K562 (cell line): ENCODE results near the gene NEDD4L. TPM values are rescaled to one million over a fixed set of nuclear protein-coding genes. Genes with fewer than 3 reads are reported as not detected.

ENCODE experiments used
- ATAC-seq: fragments of 200-7000 bp; cut with Tn5 transposase; 3 replicates; pipeline ENCODE4 v1.9.1; 2020; ENCODE audit warnings: moderate library complexity
- BruUV-seq: library from RNA; stranded (reverse); fragments of 400-500 nt; replicated peaks from 2 replicates; lab custom pipeline; 2021; lab: Mats Ljungman, UMichigan
- CTCF ChIA-PET: fragments of 300-600 bp; formaldehyde crosslinking; extraction: SDS; loops from one replicate; lab custom pipeline; 2021; ENCODE audit warnings: low intra/inter-chr PET ratio; lab: Yijun Ruan, JAX
- POLR2A ChIA-PET: fragments of 300-600, 350-650 bp; sonication (Branson Sonifier 250); formaldehyde crosslinking; extraction: SDS; loops from one replicate; lab custom pipeline; 2021; ENCODE audit warnings: antibody characterized with exemption, inconsistent platforms; lab: Yijun Ruan, JAX
- DNase-seq, 4 experiments: peaks; one replicate each; pipeline versions ENCODE4 v3.0.0 to v3.0.0-alpha.2; 2011 to 2018; ENCODE audit warnings: low spot score in 3 of 4, mixed read lengths in 3 of 4; ENCODE audit errors: extremely low read depth in 1 of 4
- FAIRE-seq: peaks from 2 replicates; lab custom pipeline; 2011; peaks lifted over from hg19 to GRCh38; lab: Jason Lieb, UNC
- H2AFZ ChIP-seq: 2 replicates; pipeline ENCODE4 v1.6.0; 2011; ENCODE audit warnings: low read depth, low read length, control low read depth, inconsistent platforms
- H3K27ac ChIP-seq: fragments of 200-600 bp; 3 replicates; pipeline ENCODE4 v1.8.0; 2011; ENCODE audit warnings: low read depth, mild to moderate bottlenecking, control low read depth, inconsistent platforms, low read length, moderate library complexity, mixed read lengths; ENCODE audit errors: extremely low read depth
- H3K27me3 ChIP-seq, 2 experiments: fragments of 300-600 bp in 1 of 2; 2 replicates in 1 of 2; 3 replicates in 1 of 2; pipeline versions ENCODE4 v1.6.0 to v1.8.0; 2011; ENCODE audit warnings: inconsistent platforms in 2 of 2, low read length in 2 of 2, mild to moderate bottlenecking in 1 of 2, mixed read lengths in 1 of 2, moderate library complexity in 1 of 2; ENCODE audit not compliant: control insufficient read depth in 2 of 2, insufficient read depth in 2 of 2
- H3K36me3 ChIP-seq: fragments of 300-600 bp; 3 replicates; pipeline ENCODE4 v1.8.0; 2011; ENCODE audit warnings: mild to moderate bottlenecking, low read length, inconsistent platforms; ENCODE audit not compliant: control insufficient read depth, insufficient read depth
- H3K4me1 ChIP-seq, 2 experiments: fragments of 200-600 bp in 1 of 2; replicated peaks in 1 of 2; 2 replicates in 1 of 2; 3 replicates in 1 of 2; pipeline versions ENCODE4 v1.5.1 to v1.8.0; 2011; ENCODE audit warnings: inconsistent platforms in 2 of 2, low read length in 2 of 2, mild to moderate bottlenecking in 1 of 2, mixed read lengths in 1 of 2, moderate library complexity in 1 of 2; ENCODE audit not compliant: control insufficient read depth in 2 of 2, insufficient read depth in 2 of 2
- H3K4me2 ChIP-seq: 2 replicates; pipeline ENCODE4 v1.6.1; 2011; ENCODE audit warnings: low read length, control low read depth, inconsistent platforms, mixed read lengths; ENCODE audit not compliant: insufficient read depth
- H3K4me3 ChIP-seq: fragments of 200-600 bp; sonication (generic), shearing (Covaris generic); 2 replicates; pipeline ENCODE4 v1.5.1; 2016; ENCODE audit warnings: control low read depth, inconsistent platforms
- H3K79me2 ChIP-seq: fragments of 200-600 bp; 3 replicates; pipeline ENCODE4 v1.8.0; 2011; ENCODE audit warnings: low read length, inconsistent platforms; ENCODE audit not compliant: control insufficient read depth, insufficient read depth
- H3K9ac ChIP-seq, 2 experiments: 2 replicates each; pipeline versions ENCODE4 v1.6.0 to v1.6.1; 2011; ENCODE audit warnings: low read depth in 2 of 2, low read length in 2 of 2, control low read depth in 1 of 2, inconsistent platforms in 1 of 2, mild to moderate bottlenecking in 1 of 2, mixed read lengths in 1 of 2; ENCODE audit not compliant: insufficient read depth in 1 of 2
- H3K9me1 ChIP-seq: one replicate; pipeline ENCODE4 v1.6.0; 2011; ENCODE audit warnings: inconsistent platforms, mild to moderate bottlenecking, low read length, moderate library complexity; ENCODE audit not compliant: control insufficient read depth, insufficient read depth
- H3K9me3 ChIP-seq: replicated peaks from 2 replicates; pipeline ENCODE4 v1.5.1; 2011; ENCODE audit warnings: low read depth, low read length, inconsistent platforms; ENCODE audit not compliant: control insufficient read depth, insufficient read depth
- H4K20me1 ChIP-seq: replicated peaks from 2 replicates; pipeline ENCODE4 v1.6.1; 2011; ENCODE audit warnings: low read length, inconsistent platforms, mixed read lengths; ENCODE audit not compliant: control insufficient read depth, insufficient read depth
- CBFB ChIP-seq: sonication (generic); formaldehyde crosslinking; IDR thresholded peaks from 2 replicates; pipeline ENCODE4 v1.4.0; 2020; ENCODE audit warnings: mild to moderate bottlenecking, missing genetic modification reagents
- CHD7 ChIP-seq: fragments of 200-600 bp; sonication (generic); IDR thresholded peaks from one replicate; pipeline ENCODE4 v1.6.1; 2012; ENCODE audit warnings: mild to moderate bottlenecking, low read depth, low read length, inconsistent platforms
- DIDO1 ChIP-seq: fragments of 450-650 bp; IDR thresholded peaks from 2 replicates; pipeline ENCODE4 v1.6.1; 2016; ENCODE audit warnings: low read depth, missing biosample characterization, missing genetic modification characterization
- HSF4 ChIP-seq: fragments of 250-450 bp; sonication (Bioruptor Pico); IDR thresholded peaks from 2 replicates; pipeline ENCODE4 v2.1.2; 2022; ENCODE audit warnings: mild to moderate bottlenecking, moderate library complexity, borderline replicate concordance
- NCOA2 ChIP-seq, 2 experiments: fragments of 450-650 bp; IDR thresholded peaks; 2 replicates each; pipeline ENCODE4 v1.6.1; 2018; ENCODE audit warnings: mild to moderate bottlenecking in 2 of 2, moderate library complexity in 1 of 2; ENCODE audit not compliant: partially characterized antibody in 2 of 2
- PHB2 ChIP-seq: fragments of 450-650 bp; IDR thresholded peaks from 2 replicates; pipeline ENCODE4 v1.6.1; 2017; ENCODE audit warnings: low read depth
- SIRT6 ChIP-seq: IDR thresholded peaks from one replicate; pipeline ENCODE4 v1.6.1; 2012; ENCODE audit warnings: low read depth, mild to moderate bottlenecking, control low read depth, inconsistent platforms, low read length, moderate library complexity
- TCFL5 ChIP-seq: fragments of 250-450 bp; sonication (Bioruptor Pico); conservative IDR thresholded peaks from 2 replicates; pipeline ENCODE4 v1.6.1; 2021; ENCODE audit warnings: mild to moderate bottlenecking, moderate library complexity, matching md5 sums
- TRIM25 ChIP-seq: fragments of 450-650 bp; IDR thresholded peaks from 2 replicates; pipeline ENCODE4 v1.7.0; 2016; ENCODE audit warnings: borderline replicate concordance
- ZNF3 ChIP-seq: fragments of 250-450 bp; sonication (Bioruptor Pico); IDR thresholded peaks from 2 replicates; pipeline ENCODE4 v1.5.0; 2021; ENCODE audit warnings: mild to moderate bottlenecking, moderate library complexity
- ZNF354B ChIP-seq: fragments of 250-450 bp; sonication (Bioruptor Pico); IDR thresholded peaks from 2 replicates; pipeline ENCODE4 v1.4.0; 2020
- WGBS: fragments of 100-300 bp; shearing (Covaris generic); methylation state at CpG from one replicate; pipeline ENCODE4 v1.1.6; 2016; ENCODE audit warnings: low coverage, mixed read lengths; ENCODE audit not compliant: insufficient coverage; ENCODE audit errors: missing lambda C conversion rate; 5-methylcytosine and 5-hydroxymethylcytosine counted together
- in situ Hi-C: fragments of 300-500 bp; cut with MboI; formaldehyde crosslinking; loops from 4 replicates; pipeline ENCODE4 v1.15.0; 2018; ENCODE audit warnings: inconsistent platforms, mixed read lengths
- intact Hi-C: fragments of 100-400 bp; cut with micrococcal nuclease; formaldehyde crosslinking; loops from 2 replicates; pipeline ENCODE4 v1.14.2; 2022
- polyA plus RNA-seq, 8 experiments: library from polyadenylated mRNA; depleted of rRNA in 4 of 8; stranded (reverse) in 5 of 8; unstranded in 3 of 8; fragments of >200 nt; fragmentation: Nextera tagmentation in 2 of 8; fragmentation: Illumina TruSeq in 1 of 8; extraction: Ambion mirVana in 2 of 8; extraction: Trizol in 1 of 8; gene quantifications; 2 replicates each; pipeline versions ENCODE4 v1.2.1 to v1.2.3, GENCODE V29; 2011 to 2014; ENCODE audit warnings: inconsistent platforms in 1 of 8, missing spikeins in 1 of 8
- total RNA-seq, 7 experiments: library from RNA; depleted of rRNA in 6 of 7; stranded (reverse); fragments of >200 nt in 6 of 7; fragmentation: Illumina TruSeq in 2 of 7; extraction: Trizol in 2 of 7; gene quantifications; 2 replicates each; pipeline versions ENCODE4 v1.2.1 to v1.2.3, GENCODE V29; 2011 to 2021; ENCODE audit warnings: low replicate concordance in 1 of 7

Gene NEDD4L
- total and polyA plus RNA-seq, 9 of the 15 experiments (the other 6 are each of a cell fraction or from before 2014, with no cell fraction given), result 8.1 to 33.4 (median 19.9) TPM

GRCh38 chr18:58247363-58247834 lies 203.4 kb downstream of the NEDD4L start:
- in situ Hi-C loops (no loop called here), intact Hi-C loops (no loop called here)
- no peak overlapping the region for H2AFZ ChIP-seq
- H3K4me3 ChIP-seq, result no peak overlapping the region
- no peaks in the 10 kb centered on the region for H3K27me3 ChIP-seq
- ChIA-PET POLR2A (no interaction called here), CTCF (no interaction called here)
- peak overlapping the region in 1 of 2 experiments; percentile 52; a peak in 1 of 4 replicates for H3K9ac ChIP-seq
- 79% methylated on average over 11 of the region's 20 CpGs for WGBS
- no peak overlapping the region for H3K27ac ChIP-seq
- no peaks in the 10 kb centered on the region for H3K9me1 ChIP-seq
- H3K36me3 ChIP-seq, result no peaks in the 10 kb centered on the region
- H4K20me1 ChIP-seq, result no peaks in the 10 kb centered on the region
- ATAC-seq, result no peak
- no peaks in the 10 kb centered on the region for H3K79me2 ChIP-seq
- no peak overlapping the region for H3K4me2 ChIP-seq
- FAIRE-seq, result no peak
- no peaks in the 10 kb centered on the region; a peak in 1 of 5 replicates for H3K4me1 ChIP-seq
- BruUV-seq, result no TSS peak
- no peaks in the 10 kb centered on the region for H3K9me3 ChIP-seq
- DNase-seq, result no peak
- no peak for TF ChIP-seq SIRT6
- no peak for TF ChIP-seq TRIM25
- TF ChIP-seq ZNF3 (CRISPR knock-in tag), result no peak
- no peak for TF ChIP-seq NCOA2 (IDR thresholded peaks at IDR 0.05; ENCODE audit: partially characterized antibody in 2 of 2)
- no peak for TF ChIP-seq CBFB (CRISPR knock-in tag)
- no peak for TF ChIP-seq HSF4 (CRISPR knock-in tag)
- TF ChIP-seq CHD7, result no peak
- TF ChIP-seq PHB2, result no peak
- no peak for TF ChIP-seq DIDO1
- no peak for TF ChIP-seq TCFL5 (CRISPR knock-in tag)
- TF ChIP-seq ZNF354B (CRISPR knock-in tag), result no peak
